ENCODE results near the gene F13A1. TPM values are rescaled to one million over a fixed set of nuclear protein-coding genes. Genes with fewer than 3 reads are reported as not detected.

F13A1 gene
- total and polyA plus RNA-seq, 2 of the 8 experiments (the other 6 are each of a cell fraction or from before 2014, with no cell fraction given): 0.57 to 1.5 TPM

DNA sequence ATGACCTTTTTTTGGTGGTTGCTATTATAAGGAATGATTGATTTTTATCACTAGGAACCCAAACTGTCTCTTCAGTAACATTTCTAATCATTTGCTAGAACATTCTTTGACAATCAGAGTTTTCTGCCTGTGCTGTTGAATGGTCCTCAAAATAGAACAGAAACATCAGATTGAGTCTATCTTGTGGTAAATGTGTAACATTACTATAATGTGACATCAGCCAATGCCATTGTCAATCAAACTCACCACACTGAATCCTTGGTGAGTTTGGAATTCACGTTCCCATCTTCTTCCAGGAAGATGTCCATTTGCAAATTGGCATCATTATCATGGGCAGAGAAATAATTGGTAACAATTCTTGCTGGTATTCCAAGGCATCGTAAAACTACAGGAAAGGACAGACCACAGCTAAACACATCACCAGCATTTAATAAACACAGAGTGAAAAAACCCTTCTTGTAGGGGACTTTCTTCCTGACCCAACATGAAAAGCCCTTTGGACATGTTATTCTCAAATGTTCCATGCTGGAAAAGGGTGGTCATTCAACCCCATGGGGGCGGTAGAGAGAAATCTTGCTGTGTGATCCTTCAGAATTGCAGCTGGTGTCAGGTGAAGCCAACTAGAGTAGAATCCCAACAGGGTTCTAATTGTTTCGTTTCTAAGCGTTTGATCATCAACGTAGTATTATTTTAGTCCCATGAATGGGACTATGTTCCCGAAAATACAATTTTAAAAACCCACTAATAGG is 98.5 kb downstream of the F13A1 start:
- Histone ChIP-seq H3K18ac (ENCODE audit: extremely low read depth, low read length) (no peak overlapping the region), H3K23me2 (ENCODE audit: low read depth, low read length) (no peaks in the 10 kb centered on the region; the same call in 1 of the 2 replicates), H3K27ac (ENCODE audit: low read depth, low read length) (no peak overlapping the region), H3K56ac (replicated peaks; ENCODE audit: insufficient read length, low read depth, low read length) (no peak overlapping the region), H4K91ac (replicated peaks; ENCODE audit: insufficient read length, low read length) (no peak overlapping the region), H2BK12ac (ENCODE audit: low read depth, low read length) (no peak overlapping the region), H2AFZ (ENCODE audit: low read length) (no peak overlapping the region), H2BK20ac (ENCODE audit: low read length) (no peak overlapping the region), H3K9ac (replicated peaks in 1 of 4; ENCODE audit: extremely low read depth in 1 of 4, low read depth in 3 of 4, low read length in 3 of 4) (no peak overlapping the region), H2AK5ac (ENCODE audit: low read depth, low read length) (no peak overlapping the region), H3K79me2 (ENCODE audit: control insufficient read depth in 1 of 2, insufficient read depth in 2 of 2, low read length in 2 of 2) (no peaks in the 10 kb centered on the region), H3K79me1 (ENCODE audit: low read depth, low read length) (no peaks in the 10 kb centered on the region), H3K36me3 (ENCODE audit: control insufficient read depth in 2 of 4, insufficient read depth in 4 of 4, low read length in 3 of 4) (no peaks in the 10 kb centered on the region), H2BK120ac (replicated peaks; ENCODE audit: low read depth, low read length) (no peak overlapping the region), H4K20me1 (replicated peaks in 1 of 2; ENCODE audit: control insufficient read depth in 1 of 2, insufficient read depth in 2 of 2, low read length in 2 of 2) (no peaks in the 10 kb centered on the region), H3K23ac (ENCODE audit: insufficient read length) (no peak overlapping the region), H3K9me3 (ENCODE audit: insufficient read depth in 2 of 2, low read depth in 1 of 2, low read length in 1 of 2) (no peaks in the 10 kb centered on the region), H4K8ac (ENCODE audit: extremely low read depth, insufficient read depth, low read length) (no peak overlapping the region), H3K14ac (ENCODE audit: insufficient read length) (no peak overlapping the region), H2BK15ac (ENCODE audit: low read length) (no peak overlapping the region), H2BK5ac (ENCODE audit: low read depth, low read length) (no peak overlapping the region), H3K4me2 (ENCODE audit: insufficient read depth in 1 of 2, low read depth in 2 of 2, low read length in 2 of 2) (no peak overlapping the region), H3K4me1 (replicated peaks in 1 of 4; ENCODE audit: control insufficient read depth in 3 of 4, insufficient read depth in 4 of 4, low read length in 3 of 4) (no peaks in the 10 kb centered on the region; a peak in 2 of 7 replicates), H4K5ac (ENCODE audit: insufficient read length, low read depth, low read length) (no peak overlapping the region), H3K27me3 (replicated peaks in 1 of 4; ENCODE audit: control insufficient read depth in 3 of 4, extremely low read depth in 1 of 4, insufficient read depth in 3 of 4, low read length in 3 of 4) (no peaks in the 10 kb centered on the region; a peak in 1 of 7 replicates), H3K4ac (replicated peaks; ENCODE audit: insufficient read length, low read depth, low read length) (no peak overlapping the region), H3K4me3 (ENCODE audit: extremely low read depth in 1 of 4, insufficient read depth in 2 of 4, low read depth in 3 of 4, low read length in 4 of 4) (no peak overlapping the region)
- DNase-seq (ENCODE audit: low read depth in 1 of 2, low spot score in 2 of 2) (peak in 1 of 2 experiments; percentile 78), FAIRE-seq (peak; percentile 71)
- ChIA-PET CTCF (ENCODE audit: partially characterized antibody) (interaction anchor here (0.6 to 3.1 kb wide), 27 partner anchors 9 to 331 kb away, joined by 3 to 15 read pairs (median 4); partner anchors contain the start of gene F13A1), POLR2A (ENCODE audit: partially characterized antibody) (no interaction called here)
- TF ChIP-seq HDAC6 (IDR thresholded peaks at IDR 0.05; ENCODE audit: low read depth, low read length) (no peak), RXRA (IDR thresholded peaks at IDR 0.05; ENCODE audit: insufficient read depth, low read depth, low read length) (no peak), RAD21 (IDR thresholded peaks at IDR 0.05 in 1 of 2, conservative IDR thresholded peaks at IDR 0.05 in 1 of 2; ENCODE audit: low read depth in 2 of 2, low read length in 2 of 2) (peak; percentile 55 to 71), BRCA1 (IDR thresholded peaks at IDR 0.05; ENCODE audit: low read depth, low read length) (no peak), CTCF (IDR thresholded peaks at IDR 0.05; ENCODE audit: control extremely low read depth in 1 of 3, insufficient read depth in 1 of 3, low read depth in 1 of 3, low read length in 3 of 3) (peak; percentile 26 to 72 (median 72))
- WGBS, 2 experiments (ENCODE audit: extremely low coverage in 1 of 2, insufficient coverage in 1 of 2, insufficient read length in 1 of 2, insufficient replicate concordance in 2 of 2, low coverage in 1 of 2, low lambda C conversion rate in 2 of 2, missing lambda C conversion rate in 1 of 2): 59% methylated on average over 7 of the region's 7 CpGs; no CpG with 5 or more reads in 1 of the 2 experiments

All from H1 (cell line).